OCI-LY1 (cell line): Measurements from ENCODE around the gene CCT2.

Experiments
- H2AFZ ChIP-seq: fragments of 200-600 bp; sonication (generic), shearing (Covaris generic); 2 replicates; pipeline ENCODE4 v1.6.0; 2014; ENCODE audit warnings: antibody characterized with exemption, mild to moderate bottlenecking, low read length
- H3F3A ChIP-seq: fragments of 200-600 bp; sonication (generic), shearing (Covaris generic); 2 replicates; pipeline ENCODE4 v1.6.0; 2014; ENCODE audit warnings: mild to moderate bottlenecking, antibody characterized with exemption, low read length, moderate library complexity; ENCODE audit not compliant: insufficient read depth
- H3K27ac ChIP-seq: fragments of 200-600 bp; sonication (generic); 2 replicates; pipeline ENCODE4 v1.5.1; 2014; ENCODE audit warnings: low read length, mixed run types, mild to moderate bottlenecking, low read depth; ENCODE audit not compliant: poor library complexity, severe bottlenecking
- H3K27me3 ChIP-seq: fragments of 200-600 bp; sonication (generic); 2 replicates; pipeline ENCODE4 v1.6.0; 2014; ENCODE audit warnings: antibody characterized with exemption, mild to moderate bottlenecking, low read length, moderate library complexity; ENCODE audit not compliant: insufficient read depth
- H3K36me3 ChIP-seq: fragments of 200-600 bp; sonication (generic); 2 replicates; pipeline ENCODE4 v1.6.1; 2014; ENCODE audit warnings: mild to moderate bottlenecking, antibody characterized with exemption, low read length, moderate library complexity, mixed read lengths; ENCODE audit not compliant: insufficient read depth
- H3K4me1 ChIP-seq: fragments of 200-600 bp; sonication (generic); 2 replicates; pipeline ENCODE4 v1.5.1; 2014; ENCODE audit warnings: mild to moderate bottlenecking, low read length, moderate library complexity; ENCODE audit not compliant: insufficient read depth, severe bottlenecking
- H3K4me2 ChIP-seq: fragments of 200-600 bp; sonication (generic), shearing (Covaris generic); 2 replicates; pipeline ENCODE4 v1.6.1; 2014; ENCODE audit warnings: low read length
- H3K4me3 ChIP-seq: fragments of 200-600 bp; sonication (generic); 2 replicates; pipeline ENCODE4 v1.5.1; 2014; ENCODE audit warnings: low read length, low read depth, mild to moderate bottlenecking, mixed read lengths; ENCODE audit not compliant: poor library complexity, severe bottlenecking
- H3K79me2 ChIP-seq: fragments of 200-600 bp; shearing (Covaris generic); 2 replicates; pipeline ENCODE4 v1.6.1; 2016; ENCODE audit warnings: mixed run types, low read length, mixed read lengths; ENCODE audit not compliant: insufficient read depth
- H3K9ac ChIP-seq: fragments of 200-600 bp; sonication (generic), shearing (Covaris generic); 2 replicates; pipeline ENCODE4 v1.6.1; 2014; ENCODE audit warnings: mild to moderate bottlenecking, low read length, mixed read lengths
- H3K9me2 ChIP-seq: fragments of 200-600 bp; sonication (generic), shearing (Covaris generic); 2 replicates; pipeline ENCODE4 v1.6.1; 2014; ENCODE audit warnings: low read depth, mild to moderate bottlenecking, low read length, mixed read lengths
- H3K9me3 ChIP-seq: fragments of 200-600 bp; shearing (Covaris generic); 2 replicates; pipeline ENCODE4 v1.6.1; 2014; ENCODE audit warnings: low read length, mixed read lengths
- H4K20me1 ChIP-seq: fragments of 200-600 bp; sonication (generic), shearing (Covaris generic); 2 replicates; pipeline ENCODE4 v1.6.0; 2016; ENCODE audit warnings: mild to moderate bottlenecking, low read length; ENCODE audit not compliant: insufficient read depth
- CTCF ChIP-seq: fragments of 200-600 bp; sonication (generic), shearing (Covaris generic); IDR thresholded peaks from 2 replicates; pipeline ENCODE4 v1.5.1; 2017; ENCODE audit warnings: mild to moderate bottlenecking, antibody characterized with exemption, low read length, moderate library complexity, mixed read lengths
- EZH2 ChIP-seq: fragments of 200-600 bp; sonication (generic), shearing (Covaris generic); IDR thresholded peaks from 2 replicates; pipeline ENCODE4 v1.8.0; 2017; ENCODE audit warnings: borderline replicate concordance, mixed run types, mild to moderate bottlenecking, antibody characterized with exemption, low read length, moderate library complexity, mixed read lengths

CCT2 gene

GRCh38 chr12:69613351-69613750 lies 28.1 kb downstream of the CCT2 start:
- H3K9me3 ChIP-seq: no peaks in the 10 kb centered on the region
- no peak overlapping the region for H3K27ac ChIP-seq
- TF ChIP-seq CTCF (no peak), EZH2 (no peak)
- no peaks in the 10 kb centered on the region for H3K9me2 ChIP-seq
- H3K4me1 ChIP-seq: no peaks in the 10 kb centered on the region
- no peaks in the 10 kb centered on the region for H4K20me1 ChIP-seq
- no peak overlapping the region for H3K4me2 ChIP-seq
- H3K4me3 ChIP-seq: no peak overlapping the region
- no peaks in the 10 kb centered on the region; the same call in 1 of the 2 replicates for H3K36me3 ChIP-seq
- no peaks in the 10 kb centered on the region for H3K79me2 ChIP-seq
- no peak overlapping the region for H3K9ac ChIP-seq
- no peaks in the 10 kb centered on the region for H3F3A ChIP-seq
- no peak overlapping the region for H2AFZ ChIP-seq
- 0 out of 2 replicates have a peak, but pooled peaks cover 5% of the 10 kb centered on the region for H3K27me3 ChIP-seq

GRCh38 chr12:69616025-69616424 lies 30.8 kb downstream of the CCT2 start:
- Histone ChIP-seq H3K27me3 (0 out of 2 replicates have a peak, but pooled peaks cover 5% of the 10 kb centered on the region), H3K9me3 (no peaks in the 10 kb centered on the region), H3K4me3 (no peak overlapping the region), H3K4me1 (no peaks in the 10 kb centered on the region), H3F3A (no peaks in the 10 kb centered on the region), H3K4me2 (no peak overlapping the region), H2AFZ (no peak overlapping the region), H3K9ac (no peak overlapping the region), H3K9me2 (no peaks in the 10 kb centered on the region), H3K79me2 (no peaks in the 10 kb centered on the region), H4K20me1 (no peaks in the 10 kb centered on the region), H3K36me3 (no peaks in the 10 kb centered on the region; the same call in 1 of the 2 replicates), H3K27ac (no peak overlapping the region)
- no peak for TF ChIP-seq CTCF
- no peak for TF ChIP-seq EZH2

GRCh38 chr12:69619050-69619449 lies 33.8 kb downstream of the CCT2 start:
- Histone ChIP-seq H3K4me3 (no peak overlapping the region), H3K79me2 (no peaks in the 10 kb centered on the region), H3K4me1 (no peaks in the 10 kb centered on the region), H3K9ac (no peak overlapping the region), H4K20me1 (no peaks in the 10 kb centered on the region), H3K27me3 (0 out of 2 replicates have a peak, but pooled peaks cover 5% of the 10 kb centered on the region), H3K9me3 (no peaks in the 10 kb centered on the region), H3K27ac (no peak overlapping the region), H2AFZ (no peak overlapping the region), H3K36me3 (no peaks in the 10 kb centered on the region; the same call in 1 of the 2 replicates), H3K4me2 (no peak overlapping the region), H3K9me2 (no peaks in the 10 kb centered on the region), H3F3A (no peaks in the 10 kb centered on the region)
- TF ChIP-seq CTCF (no peak), EZH2 (no peak)
